Natural killer cell treated with Interleukin-12 subunit alpha and Interleukin-12 subunit beta and Interleukin-15 and Interleukin-18, amount 100 ng/mL, for 72 hours (primary cell): ENCODE results near the gene PARVG. TPM values are rescaled to one million over a fixed set of nuclear protein-coding genes. Genes with fewer than 3 reads are reported as not detected.
A peak's percentile ranks its signal among the peaks of the same experiment; 100 is the strongest.

Experiments used
- ATAC-seq, 2 donors: fragments of 150-1000 bp; cut with Tn5 transposase in 1 of 2; sonication (Bioruptor Pico), chemical (Tn5 transposase) in 1 of 2; 2 replicates each; pipeline ENCODE4 v1.10.0; 2021
- DNase-seq: peaks from one replicate; pipeline ENCODE4 v3.0.0; 2022; ENCODE audit warnings: low spot score
- H3K27ac Mint-ChIP-seq, 2 donors: 1 replicate in 1 of 2; 2 replicates in 1 of 2; pipeline ENCODE4 v1.8.0; 2022; ENCODE audit warnings: mixed read lengths in 2 of 2, mild to moderate bottlenecking in 1 of 2, moderate library complexity in 1 of 2
- H3K27me3 Mint-ChIP-seq, 2 donors: 1 replicate in 1 of 2; 2 replicates in 1 of 2; pipeline ENCODE4 v1.8.0; 2022; ENCODE audit warnings: mixed read lengths in 2 of 2
- H3K36me3 Mint-ChIP-seq: one replicate; pipeline ENCODE4 v1.8.0; 2022; ENCODE audit warnings: mixed read lengths
- H3K4me1 Mint-ChIP-seq, 2 donors: 1 replicate in 1 of 2; 2 replicates in 1 of 2; pipeline ENCODE4 v1.8.0; 2022; ENCODE audit warnings: low read depth in 2 of 2, mixed read lengths in 2 of 2, mild to moderate bottlenecking in 1 of 2
- H3K4me3 Mint-ChIP-seq: one replicate; pipeline ENCODE4 v1.8.0; 2022; ENCODE audit warnings: mixed read lengths
- H3K9me3 Mint-ChIP-seq: 2 replicates; pipeline ENCODE4 v1.8.0; 2022; ENCODE audit warnings: mixed read lengths
- total RNA-seq, 2 donors: library from RNA; stranded (reverse); gene quantifications; one replicate each; pipeline ENCODE4 v1.2.3, GENCODE V29; 2022

PARVG gene
- total RNA-seq, 2 donors from 2014 or later = 64.6 to 85.8 TPM

- Mint-ChIP-seq H3K27ac (no peak overlapping the region), H3K36me3 (no peaks in the 10 kb centered on the region), H3K4me3 (no peak overlapping the region), H3K27me3 (no peaks in the 10 kb centered on the region), H3K4me1 (peaks cover 0 to 4% of the 10 kb centered on the region in 2 donors), H3K9me3 (no peaks in the 10 kb centered on the region)
- ATAC-seq = no peak
- DNase-seq = no peak
Measured at GRCh38 chr22:44145544-44145943, 35.2 kb upstream of the PARVG start.

DNA sequence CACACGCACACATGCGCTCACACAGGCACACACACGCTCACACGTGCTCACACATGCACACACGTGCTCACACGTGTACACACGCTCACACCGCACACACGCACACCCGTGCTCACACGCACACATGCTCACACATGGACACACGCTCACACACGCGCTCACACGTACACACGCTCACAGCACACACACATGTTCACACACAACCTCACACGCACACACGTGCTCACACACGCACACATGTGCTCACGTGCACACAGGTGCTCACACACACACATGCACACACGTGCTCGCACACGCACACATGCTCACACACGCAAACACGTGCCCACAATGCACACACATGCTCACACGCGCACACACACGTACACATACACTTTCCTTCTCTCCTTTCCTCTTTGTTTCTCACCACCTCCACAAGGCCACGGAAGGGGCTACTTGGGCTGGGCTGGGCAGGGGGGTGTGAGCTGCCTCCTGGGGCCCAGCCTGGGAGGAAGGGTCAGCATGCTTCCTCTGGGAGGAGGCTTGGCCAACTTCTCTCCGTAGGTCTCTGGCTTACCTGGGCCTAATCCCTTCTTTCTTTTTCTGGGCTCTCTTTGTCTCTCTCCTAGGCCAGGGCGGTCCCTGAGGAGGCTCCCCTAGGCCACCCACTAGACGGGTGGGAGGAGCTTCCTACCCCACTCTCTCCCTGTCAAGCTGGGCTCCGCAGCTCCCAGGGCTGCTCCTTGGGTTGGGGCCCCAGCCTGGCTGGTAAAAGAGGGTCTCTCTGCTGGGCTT, 34.5 kb upstream of the PARVG start:
- peaks cover 0 to 4% of the 10 kb centered on the region in 2 donors for H3K4me1 Mint-ChIP-seq
- no peak overlapping the region for H3K27ac Mint-ChIP-seq
- ATAC-seq (no peak), DNase-seq (no peak)
- H3K9me3 Mint-ChIP-seq = no peaks in the 10 kb centered on the region
- H3K4me3 Mint-ChIP-seq = no peak overlapping the region
- peaks cover 0 to 2% of the 10 kb centered on the region in 2 donors for H3K27me3 Mint-ChIP-seq
- no peaks in the 10 kb centered on the region for H3K36me3 Mint-ChIP-seq

GRCh38 chr22:44147008-44147645, 33.6 kb upstream of the PARVG start:
- ATAC-seq = no peak
- H3K27me3 Mint-ChIP-seq = peaks cover 0 to 2% of the 10 kb centered on the region in 2 donors
- H3K4me1 Mint-ChIP-seq = peaks cover 0 to 4% of the 10 kb centered on the region in 2 donors
- DNase-seq = no peak
- H3K9me3 Mint-ChIP-seq = no peaks in the 10 kb centered on the region
- H3K36me3 Mint-ChIP-seq = no peaks in the 10 kb centered on the region
- no peak overlapping the region for H3K27ac Mint-ChIP-seq
- H3K4me3 Mint-ChIP-seq = no peak overlapping the region

GRCh38 chr22:44147821-44148574, 32.7 kb upstream of the PARVG start:
- Mint-ChIP-seq H3K4me1 (peaks cover 0 to 4% of the 10 kb centered on the region in 2 donors), H3K27me3 (peaks cover 0 to 2% of the 10 kb centered on the region in 2 donors), H3K9me3 (no peaks in the 10 kb centered on the region), H3K27ac (no peak overlapping the region), H3K4me3 (no peak overlapping the region), H3K36me3 (no peaks in the 10 kb centered on the region)
- ATAC-seq (no peak), DNase-seq (no peak)

DNA sequence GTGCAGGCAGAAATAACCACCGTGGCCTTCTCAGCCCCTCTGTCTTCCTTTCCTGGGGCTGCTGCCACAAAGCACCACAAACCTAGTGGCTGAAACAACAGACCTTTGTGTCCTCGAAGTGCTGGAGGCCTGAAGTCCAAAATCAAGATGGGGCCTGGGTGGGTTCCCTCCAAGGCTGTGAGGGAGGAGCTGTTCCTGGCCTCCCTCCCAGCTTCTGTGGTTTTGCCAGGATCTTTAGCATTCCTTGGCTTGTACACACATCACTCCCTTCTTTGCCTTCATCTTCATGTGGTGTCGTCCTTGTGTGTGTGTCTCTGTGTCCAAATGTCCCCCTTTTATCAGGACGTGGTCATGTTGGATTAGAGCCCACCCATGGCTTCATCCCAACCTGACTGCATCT, 29.0 kb upstream of the PARVG start:
- Mint-ChIP-seq H3K36me3 (no peaks in the 10 kb centered on the region), H3K27ac (no peak overlapping the region), H3K4me1 (no peaks in the 10 kb centered on the region), H3K4me3 (no peak overlapping the region), H3K9me3 (no peaks in the 10 kb centered on the region), H3K27me3 (peaks cover 0 to 2% of the 10 kb centered on the region in 2 donors)
- DNase-seq (no peak), ATAC-seq (no peak)

DNA sequence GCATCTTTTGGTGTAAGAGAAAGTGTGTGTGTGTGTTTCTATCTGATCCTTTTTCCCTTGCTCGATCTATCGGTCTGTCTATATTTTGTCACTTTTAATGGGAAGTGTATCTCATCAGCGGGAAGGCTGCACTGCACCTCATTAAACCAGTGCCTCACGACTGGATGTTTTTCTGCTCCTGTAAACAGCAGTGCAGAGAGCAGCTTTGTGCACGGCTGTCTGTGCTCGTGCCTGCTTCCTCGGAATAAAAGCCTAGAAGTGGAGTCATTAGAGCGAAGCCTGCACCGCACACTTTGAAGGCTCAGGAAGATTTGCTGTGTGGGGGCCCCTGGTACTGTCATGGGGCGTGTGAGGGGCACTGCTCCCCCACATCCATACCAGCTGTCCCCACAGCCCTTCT, 27.0 kb upstream of the PARVG start:
- peaks cover 0 to 2% of the 10 kb centered on the region in 2 donors for H3K27me3 Mint-ChIP-seq
- DNase-seq = no peak
- H3K27ac Mint-ChIP-seq = no peak overlapping the region
- no peaks in the 10 kb centered on the region for H3K36me3 Mint-ChIP-seq
- no peak for ATAC-seq
- no peaks in the 10 kb centered on the region for H3K4me1 Mint-ChIP-seq
- no peaks in the 10 kb centered on the region for H3K9me3 Mint-ChIP-seq
- H3K4me3 Mint-ChIP-seq = no peak overlapping the region

- no peaks in the 10 kb centered on the region for H3K36me3 Mint-ChIP-seq
- no peaks in the 10 kb centered on the region for H3K4me1 Mint-ChIP-seq
- no peak overlapping the region for H3K27ac Mint-ChIP-seq
- no peak overlapping the region for H3K4me3 Mint-ChIP-seq
- DNase-seq (no peak), ATAC-seq (peak in 1 of 2 donors; percentile 61)
- peaks cover 0 to 2% of the 10 kb centered on the region in 2 donors for H3K27me3 Mint-ChIP-seq
- H3K9me3 Mint-ChIP-seq = no peaks in the 10 kb centered on the region
Measured at GRCh38 chr22:44154436-44154942, 26.2 kb upstream of the PARVG start.

DNA sequence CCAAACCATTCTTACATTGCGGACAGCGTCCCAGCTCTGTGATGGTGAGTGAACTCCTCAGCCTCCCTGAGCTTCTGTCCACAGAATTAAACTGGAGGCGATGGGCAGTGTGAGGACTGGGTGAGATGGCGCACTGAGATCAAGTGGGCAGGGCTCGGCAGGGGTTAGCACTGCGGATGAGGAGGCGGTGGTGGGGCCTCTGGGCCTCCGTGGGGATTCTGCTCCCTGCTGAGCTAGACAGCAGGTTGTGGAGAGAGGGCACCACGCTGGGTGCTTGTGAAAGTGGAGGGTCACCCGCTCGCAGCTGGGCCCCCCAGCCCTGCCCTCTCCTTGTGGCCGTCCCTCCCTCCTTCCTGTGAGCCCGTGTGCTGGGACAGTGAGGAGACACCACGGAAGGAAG, 25.6 kb upstream of the PARVG start:
- no peaks in the 10 kb centered on the region for H3K4me1 Mint-ChIP-seq
- ATAC-seq (no peak), DNase-seq (no peak)
- no peak overlapping the region for H3K27ac Mint-ChIP-seq
- no peaks in the 10 kb centered on the region for H3K36me3 Mint-ChIP-seq
- peaks cover 0 to 2% of the 10 kb centered on the region in 2 donors for H3K27me3 Mint-ChIP-seq
- H3K4me3 Mint-ChIP-seq = no peak overlapping the region
- H3K9me3 Mint-ChIP-seq = no peaks in the 10 kb centered on the region

DNA sequence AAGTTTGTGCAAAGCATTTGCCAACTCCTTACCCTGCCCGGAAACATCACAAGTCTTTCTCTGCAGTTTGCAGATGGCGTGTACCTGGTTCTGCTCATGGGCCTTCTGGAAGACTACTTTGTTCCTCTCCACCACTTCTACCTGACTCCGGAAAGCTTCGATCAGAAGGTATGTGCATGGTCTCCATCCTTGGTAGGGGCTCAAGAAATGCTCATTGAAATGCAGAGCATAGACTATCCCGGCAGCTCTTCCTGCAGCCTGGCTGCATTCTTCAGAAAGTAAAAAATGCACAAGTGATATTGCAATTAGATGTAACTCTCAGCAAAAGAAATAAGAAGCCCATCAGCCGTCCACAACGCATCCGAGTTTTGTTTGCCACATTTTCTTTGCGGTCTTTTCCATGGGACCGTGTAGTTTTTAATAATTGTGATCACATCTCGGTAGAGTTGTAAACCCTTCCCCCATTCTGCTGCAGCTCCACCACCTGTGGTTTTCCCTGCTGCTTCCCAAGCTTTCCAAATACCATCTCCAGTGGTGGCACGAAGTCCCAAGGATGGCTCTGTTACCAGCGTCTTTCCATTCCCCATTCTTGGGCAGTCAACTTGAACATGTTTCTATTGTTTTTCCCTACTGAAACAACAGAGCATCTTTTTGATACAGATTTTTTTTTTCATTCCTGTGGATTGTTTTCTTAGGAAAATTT, 22.7 kb upstream of the PARVG start:
- H3K9me3 Mint-ChIP-seq = no peaks in the 10 kb centered on the region
- no peaks in the 10 kb centered on the region for H3K4me1 Mint-ChIP-seq
- no peak overlapping the region for H3K27ac Mint-ChIP-seq
- DNase-seq = no peak
- ATAC-seq = no peak
- no peaks in the 10 kb centered on the region for H3K36me3 Mint-ChIP-seq
- no peak overlapping the region for H3K4me3 Mint-ChIP-seq
- peaks cover 0 to 2% of the 10 kb centered on the region in 2 donors for H3K27me3 Mint-ChIP-seq

- DNase-seq (no peak), ATAC-seq (no peak)
- Mint-ChIP-seq H3K9me3 (no peaks in the 10 kb centered on the region), H3K27ac (no peak overlapping the region), H3K4me1 (no peaks in the 10 kb centered on the region), H3K4me3 (no peak overlapping the region), H3K27me3 (peaks cover 0 to 2% of the 10 kb centered on the region in 2 donors), H3K36me3 (no peaks in the 10 kb centered on the region)
Measured at GRCh38 chr22:44158816-44159215, 21.9 kb upstream of the PARVG start.

GRCh38 chr22:44159221-44159620, 21.5 kb upstream of the PARVG start:
- peaks cover 0 to 2% of the 10 kb centered on the region in 2 donors for H3K27me3 Mint-ChIP-seq
- H3K27ac Mint-ChIP-seq = no peak overlapping the region
- no peaks in the 10 kb centered on the region for H3K9me3 Mint-ChIP-seq
- DNase-seq (no peak), ATAC-seq (no peak)
- no peak overlapping the region for H3K4me3 Mint-ChIP-seq
- H3K4me1 Mint-ChIP-seq = no peaks in the 10 kb centered on the region
- H3K36me3 Mint-ChIP-seq = no peaks in the 10 kb centered on the region

DNA sequence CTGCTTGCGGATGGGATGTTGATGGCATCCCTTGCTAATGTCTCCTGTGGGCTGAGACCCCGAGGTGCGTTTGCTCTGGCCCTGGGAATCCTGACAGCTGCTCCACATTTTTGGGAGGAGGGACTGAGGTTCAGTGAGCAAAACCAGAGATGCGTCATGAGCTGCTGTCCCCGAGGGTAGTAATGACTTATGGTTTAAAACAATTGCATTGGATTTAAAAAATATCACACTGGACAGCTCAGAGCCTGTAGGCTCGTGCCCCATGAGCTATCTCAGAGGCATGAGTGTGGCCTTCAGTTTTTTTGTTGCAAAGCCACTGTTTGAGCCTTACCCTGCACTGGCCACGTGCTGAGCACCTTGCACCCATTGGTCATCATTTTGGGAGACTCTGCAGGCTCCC, 20.9 kb upstream of the PARVG start:
- no peaks in the 10 kb centered on the region for H3K4me1 Mint-ChIP-seq
- no peak overlapping the region for H3K4me3 Mint-ChIP-seq
- peaks cover 0 to 2% of the 10 kb centered on the region in 2 donors for H3K27me3 Mint-ChIP-seq
- DNase-seq = no peak
- no peak for ATAC-seq
- no peaks in the 10 kb centered on the region for H3K36me3 Mint-ChIP-seq
- no peaks in the 10 kb centered on the region for H3K9me3 Mint-ChIP-seq
- no peak overlapping the region for H3K27ac Mint-ChIP-seq

DNA sequence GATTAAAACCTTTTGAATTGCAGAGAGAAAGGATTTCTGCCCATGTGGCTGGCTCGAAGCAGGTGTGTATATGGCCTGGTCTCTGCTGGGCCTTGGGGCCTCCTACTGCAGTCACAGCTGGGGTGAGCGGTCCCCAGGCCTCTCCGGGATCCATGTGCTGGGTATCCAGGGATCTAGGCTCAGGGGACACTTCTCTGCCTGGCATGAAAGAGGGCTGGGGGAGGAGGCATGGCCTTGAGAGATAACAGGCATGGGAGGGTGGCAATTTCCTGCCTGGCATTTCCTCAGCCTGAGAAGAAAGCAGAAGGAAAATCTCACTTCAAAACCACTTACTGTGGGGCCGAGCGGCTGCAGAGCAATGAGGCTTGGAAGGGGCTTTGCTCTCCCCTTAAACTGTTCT, 20.3 kb upstream of the PARVG start:
- Mint-ChIP-seq H3K27me3 (peaks cover 0 to 2% of the 10 kb centered on the region in 2 donors), H3K9me3 (no peaks in the 10 kb centered on the region), H3K36me3 (no peaks in the 10 kb centered on the region), H3K4me3 (no peak overlapping the region), H3K4me1 (no peaks in the 10 kb centered on the region), H3K27ac (no peak overlapping the region)
- DNase-seq (no peak), ATAC-seq (no peak)
